HG02642 (cell line): ENCODE results near the gene SGSM1.
"Not testable (repeated sequence)": the region's sequence is repeated elsewhere in the genome, so short reads cannot be mapped to it uniquely, and the experiment has no call there.

ENCODE experiments used
- ATAC-seq: cut with Tn5 transposase; IDR thresholded peaks from one replicate; pipeline ENCODE4 v1.9.1; 2021; ENCODE audit warnings: mild to moderate bottlenecking; ENCODE audit not compliant: unreplicated experiment, poor library complexity

The SGSM1 gene

DNA sequence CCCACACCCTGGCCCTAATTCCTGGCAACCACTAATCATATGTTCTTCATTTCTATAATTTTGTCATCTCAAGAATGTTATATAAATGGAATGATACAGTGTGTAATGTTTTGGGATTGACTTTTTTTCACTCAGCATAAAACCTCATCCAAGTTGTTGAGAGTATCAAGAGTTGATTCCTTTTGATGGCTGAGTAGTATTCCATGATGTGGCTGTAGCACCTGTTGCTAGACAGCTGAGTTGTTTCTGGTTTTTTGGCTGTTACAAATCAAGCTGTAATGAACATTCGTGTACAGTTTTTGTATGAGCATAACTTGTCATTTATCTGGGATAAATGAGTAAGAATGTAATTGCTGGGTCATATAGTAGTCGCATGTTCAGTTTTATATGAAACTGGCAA, 81.2 kb downstream of the SGSM1 start:
- ATAC-seq, result no peak

DNA sequence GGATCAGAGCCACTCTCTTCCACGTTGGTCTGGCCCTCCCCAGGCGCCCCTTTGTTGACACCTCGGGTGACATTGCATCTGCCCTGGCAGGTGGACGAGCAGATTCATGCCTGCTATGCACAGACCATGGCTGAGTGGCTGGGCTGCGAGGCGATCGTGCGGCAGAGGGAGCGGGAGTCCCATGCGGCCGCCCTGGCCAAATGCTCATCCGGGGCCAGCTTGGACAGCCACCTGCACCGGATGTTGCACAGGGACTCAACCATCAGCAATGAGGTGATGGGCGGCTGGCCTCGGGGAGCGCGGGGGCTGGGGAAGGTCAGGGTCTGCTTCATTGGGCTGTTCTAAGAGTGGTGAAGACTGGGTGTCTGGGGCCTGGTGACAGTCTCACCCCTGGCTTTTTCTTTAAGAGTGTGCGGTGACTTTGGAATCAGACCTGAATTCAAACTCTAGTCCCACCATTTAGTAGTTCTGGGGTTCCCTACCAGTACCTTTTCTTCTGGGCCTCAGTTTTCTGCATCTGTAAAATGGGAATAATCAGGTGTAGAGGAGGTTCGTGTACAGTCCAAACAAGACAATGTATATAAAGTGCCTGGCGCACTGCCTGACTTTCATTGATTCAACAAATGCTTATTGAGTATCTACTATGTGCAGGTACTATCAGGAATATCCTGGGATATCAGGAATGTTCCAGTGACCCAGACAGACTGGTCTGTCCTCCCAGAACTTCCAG, 87.5 kb downstream of the SGSM1 start:
- ATAC-seq, result no peak

DNA sequence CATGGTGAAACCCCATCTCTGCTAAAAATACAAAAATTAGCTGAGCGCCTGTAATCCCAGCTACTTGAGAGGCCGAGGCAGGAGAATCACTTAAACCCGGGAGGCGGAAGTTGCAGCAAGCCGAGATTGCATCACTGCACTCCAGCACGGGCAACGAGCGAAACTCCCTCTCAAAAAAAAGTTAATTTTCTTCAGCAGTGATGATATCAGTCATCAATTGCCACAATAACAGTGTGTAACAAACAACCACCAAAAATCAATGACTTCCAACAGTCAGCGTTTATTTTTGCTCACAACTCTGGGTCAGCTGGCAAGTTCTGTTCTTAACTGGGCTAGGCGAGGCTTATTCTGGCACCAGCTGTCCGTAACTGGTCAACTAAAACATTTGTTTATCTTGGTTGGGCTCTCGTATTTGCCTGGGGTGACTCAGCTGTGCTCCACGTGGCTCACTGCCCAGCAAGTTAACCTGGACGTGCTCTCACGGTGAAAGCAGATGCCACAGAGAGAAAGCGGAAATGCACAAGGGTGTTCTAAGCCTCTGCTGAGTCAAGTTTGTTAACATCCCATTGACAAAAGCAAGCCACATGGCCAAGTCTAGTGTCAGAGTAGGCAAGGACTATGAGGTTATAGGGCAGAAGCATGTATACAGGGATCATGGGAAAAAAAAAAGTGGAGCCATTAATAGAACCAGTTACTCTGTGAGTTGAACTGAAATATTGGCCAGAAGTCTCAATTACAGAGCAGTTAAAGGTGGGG, 88.4 kb downstream of the SGSM1 start:
- ATAC-seq, result no peak

DNA sequence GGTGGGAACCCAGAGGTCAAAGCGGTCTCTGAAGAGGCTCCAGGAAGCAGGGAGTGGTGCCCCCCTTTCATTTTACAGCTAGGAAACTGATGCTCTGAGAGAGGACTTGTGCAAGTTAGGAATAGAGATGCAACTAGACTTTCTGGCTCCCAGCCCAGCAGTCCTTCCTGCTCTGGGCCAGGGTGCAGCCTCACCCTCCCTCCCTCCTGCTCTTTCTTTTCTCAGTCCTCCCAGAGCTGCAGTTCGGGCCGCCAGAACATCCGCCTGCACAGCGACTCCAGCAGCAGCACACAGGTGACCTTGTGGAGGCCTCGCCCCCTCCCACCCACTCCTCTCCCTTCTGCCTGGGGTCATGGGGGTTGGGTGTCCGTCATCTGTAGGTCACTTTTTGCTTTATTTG, 89.0 kb downstream of the SGSM1 start:
- no peak for ATAC-seq

DNA sequence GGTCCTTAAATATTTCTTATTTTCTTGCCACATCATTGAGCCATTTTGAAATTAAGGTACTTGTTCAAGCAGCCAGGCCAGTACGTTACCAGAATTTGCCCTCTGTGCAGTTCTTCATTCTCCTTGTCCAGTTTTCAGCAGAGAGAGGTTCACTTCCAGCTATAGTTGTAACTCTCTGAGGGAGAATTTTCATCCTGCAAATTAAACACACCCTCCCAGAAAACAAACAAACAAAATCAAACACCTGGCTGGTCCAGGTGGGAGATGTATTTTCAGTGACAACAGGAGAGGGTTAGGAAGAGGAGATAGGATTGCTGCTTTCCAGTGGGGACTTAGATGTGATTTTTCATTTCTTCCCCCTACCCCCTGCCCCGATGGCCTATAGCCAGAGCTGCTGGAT, 95.4 kb downstream of the SGSM1 start:
- ATAC-seq, result no peak

DNA sequence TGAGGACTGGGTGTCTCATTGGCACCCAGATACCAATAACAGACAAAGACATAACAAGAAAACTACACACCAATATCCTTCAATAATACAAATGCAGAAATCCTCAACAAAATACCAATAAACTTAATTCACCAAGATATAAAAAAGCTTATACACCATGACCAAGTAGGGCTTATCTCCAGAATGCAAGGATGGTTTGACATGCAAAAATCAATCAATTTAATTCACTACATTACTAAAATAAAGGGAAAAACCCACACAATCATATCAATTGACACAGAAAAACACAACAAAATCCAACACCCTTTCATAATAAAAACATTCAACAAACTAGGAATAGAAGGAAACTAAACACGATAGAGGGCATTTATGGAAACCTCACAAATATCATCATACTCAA, 99.9 kb downstream of the SGSM1 start:
- no peak for ATAC-seq

DNA sequence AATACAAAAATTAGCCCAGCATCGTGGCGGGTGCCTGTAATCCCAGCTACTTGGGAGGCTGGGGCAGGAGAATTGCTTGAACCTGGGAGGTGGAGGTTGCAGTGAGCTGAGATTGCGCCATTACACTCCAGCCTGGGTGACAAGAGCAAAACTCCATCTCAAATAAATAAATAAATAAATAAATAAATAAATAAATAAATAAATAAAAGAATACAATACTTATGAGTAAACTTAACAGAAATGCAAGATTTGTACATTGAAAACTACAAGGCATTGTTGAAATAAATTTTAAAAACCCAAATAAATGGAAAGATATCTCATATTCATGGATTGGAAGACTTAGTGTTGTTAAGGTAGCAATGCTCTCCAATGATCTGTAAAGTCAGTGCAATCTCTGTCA, 101.1 kb downstream of the SGSM1 start:
- ATAC-seq, result not testable (repeated sequence)

DNA sequence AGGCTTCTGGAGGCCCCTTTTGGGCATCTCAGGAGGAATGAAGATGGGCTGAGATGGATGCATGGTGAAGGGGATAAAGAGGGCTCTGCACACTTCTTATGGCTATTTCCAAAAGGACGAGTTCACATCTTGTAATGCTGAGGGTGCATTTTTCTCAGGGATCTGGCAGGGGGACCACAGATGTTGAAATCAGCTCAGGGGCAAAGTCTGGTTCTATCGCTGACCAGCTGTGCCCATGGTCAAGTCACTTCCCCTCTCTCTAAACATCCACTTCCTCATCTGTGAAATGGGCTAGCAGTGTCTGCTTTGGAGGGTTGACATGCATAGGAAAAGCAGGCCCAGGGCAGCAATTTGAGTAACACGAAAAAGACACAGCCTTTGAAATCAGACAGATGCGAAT, 114.0 kb downstream of the SGSM1 start:
- no peak for ATAC-seq

DNA sequence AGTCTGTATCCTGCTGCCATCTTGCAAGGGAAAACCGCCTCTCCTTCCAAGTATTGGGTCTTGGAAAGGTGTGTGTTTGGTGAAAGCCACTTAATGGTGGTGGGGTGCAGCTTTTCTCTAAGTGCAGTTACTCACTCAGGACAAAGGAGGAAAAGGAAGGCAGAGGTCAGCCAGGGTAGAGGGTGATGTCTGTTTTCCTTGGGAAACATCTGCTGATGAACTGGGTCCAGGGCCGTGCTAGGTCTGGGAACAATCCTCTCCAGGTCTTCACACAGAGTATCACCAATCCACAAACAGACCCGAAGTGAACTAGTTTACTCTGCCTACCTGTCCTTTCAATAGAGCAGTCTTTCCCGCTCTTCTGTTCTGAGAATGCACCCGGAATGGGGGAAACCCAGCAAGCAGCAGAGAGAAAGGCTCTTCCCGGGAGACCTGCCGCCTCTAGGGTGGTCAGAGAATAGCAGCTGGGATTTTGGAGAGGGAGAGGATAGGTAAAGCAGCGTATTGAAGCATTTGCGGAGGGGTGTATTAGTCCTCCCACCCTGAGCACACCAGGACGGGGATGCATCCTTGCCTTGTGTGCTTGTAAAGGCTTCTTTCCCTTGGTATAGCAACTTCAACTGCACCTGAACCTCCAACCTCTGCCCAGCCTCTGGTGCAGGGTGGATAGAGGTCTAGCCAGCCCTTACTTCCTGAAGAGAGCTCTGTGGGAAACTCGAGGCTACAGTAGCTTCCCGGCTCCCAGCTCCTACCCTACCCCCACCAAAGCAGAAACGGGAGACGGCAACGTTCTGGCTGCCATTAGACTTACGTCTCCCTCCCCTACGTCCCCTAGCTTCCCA, 119.8 kb downstream of the SGSM1 start:
- no peak for ATAC-seq

DNA sequence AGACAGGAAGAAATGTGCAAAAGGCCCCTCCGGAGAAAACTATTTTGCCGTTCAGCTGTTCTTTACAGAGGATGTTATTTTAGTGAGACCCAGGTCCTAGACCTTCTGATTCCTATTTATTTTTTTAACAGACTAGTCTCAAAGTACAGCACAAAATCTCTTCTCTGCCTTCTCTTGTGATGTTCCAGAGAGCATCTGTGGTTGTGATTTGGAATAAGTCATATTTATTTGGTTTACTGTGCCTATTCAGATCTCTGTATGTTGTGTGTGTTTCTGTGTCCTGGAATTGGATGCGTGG, 120.4 kb downstream of the SGSM1 start:
- ATAC-seq, result no peak

DNA sequence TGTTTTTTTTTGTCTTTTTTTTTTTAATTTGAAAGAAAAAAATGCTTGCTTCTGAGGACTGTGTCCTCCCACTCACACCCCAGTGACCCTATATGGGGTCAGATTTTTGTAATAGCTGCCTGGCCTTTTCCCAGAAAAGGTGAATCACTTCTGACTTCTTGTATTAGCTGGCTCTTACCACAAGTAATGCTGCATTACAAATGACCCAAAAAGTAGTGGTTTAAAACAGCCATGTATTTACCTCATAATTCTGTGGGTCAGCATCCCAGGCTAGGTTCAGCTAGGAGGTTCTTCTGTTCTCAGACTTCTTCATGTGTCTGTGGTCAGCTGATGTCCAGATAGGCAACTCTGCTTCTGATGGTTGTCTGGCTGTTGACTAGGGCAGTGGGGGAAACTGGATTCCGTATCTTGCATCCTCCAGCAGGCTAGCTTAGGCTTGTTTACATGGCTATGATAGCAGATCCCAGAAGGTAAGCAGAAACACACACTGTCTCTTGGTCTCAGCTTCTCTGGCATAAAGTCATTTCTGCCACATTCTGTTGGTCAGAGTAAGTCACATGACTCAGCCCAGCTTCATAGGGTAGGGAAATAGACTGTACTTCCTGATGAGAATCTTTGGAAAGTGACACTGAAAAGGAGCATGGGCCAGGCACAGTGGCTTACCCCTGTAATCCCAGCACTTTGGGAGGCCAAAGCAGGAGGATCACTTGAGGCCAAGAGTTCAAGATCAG, 121.0 kb downstream of the SGSM1 start:
- no peak for ATAC-seq

DNA sequence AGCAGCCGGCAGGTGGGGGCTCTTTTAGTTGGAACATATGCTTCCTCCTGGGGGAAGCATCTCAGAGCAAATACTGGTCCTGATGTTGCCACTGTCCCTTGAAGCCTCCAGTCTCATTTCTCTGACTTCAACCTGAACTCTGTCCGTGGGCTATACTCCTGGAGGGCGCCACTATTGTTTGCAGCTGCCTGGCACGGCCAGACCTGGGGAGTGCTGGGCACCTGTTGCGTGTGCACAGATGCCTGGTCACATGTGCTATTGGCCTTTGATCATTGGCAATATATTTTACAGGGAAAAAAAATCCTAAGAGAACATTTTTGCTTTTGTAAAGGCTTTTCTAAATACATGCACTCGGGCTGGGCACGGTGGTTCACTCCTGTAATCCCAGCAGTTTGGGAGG, 122.3 kb downstream of the SGSM1 start:
- ATAC-seq, result no peak

DNA sequence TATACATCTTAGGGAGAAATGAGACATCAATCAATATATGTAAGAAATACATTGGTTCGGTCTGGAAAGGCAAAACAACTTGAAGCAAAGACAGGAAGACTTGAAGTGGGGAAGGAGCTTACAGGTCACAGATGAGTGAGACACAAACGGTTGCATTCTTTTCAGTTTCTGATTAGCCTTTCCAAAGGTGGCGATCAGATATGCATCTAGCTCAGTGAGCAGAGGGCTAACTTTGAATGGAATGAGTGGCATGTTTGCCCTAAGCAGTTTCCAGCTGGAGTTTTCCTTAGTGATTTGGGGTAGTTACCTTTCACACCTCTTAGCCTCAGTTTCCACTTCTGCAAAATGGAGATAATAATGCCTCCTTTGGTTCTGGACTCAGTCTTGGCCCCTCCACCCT, 124.7 kb downstream of the SGSM1 start:
- ATAC-seq, result no peak

DNA sequence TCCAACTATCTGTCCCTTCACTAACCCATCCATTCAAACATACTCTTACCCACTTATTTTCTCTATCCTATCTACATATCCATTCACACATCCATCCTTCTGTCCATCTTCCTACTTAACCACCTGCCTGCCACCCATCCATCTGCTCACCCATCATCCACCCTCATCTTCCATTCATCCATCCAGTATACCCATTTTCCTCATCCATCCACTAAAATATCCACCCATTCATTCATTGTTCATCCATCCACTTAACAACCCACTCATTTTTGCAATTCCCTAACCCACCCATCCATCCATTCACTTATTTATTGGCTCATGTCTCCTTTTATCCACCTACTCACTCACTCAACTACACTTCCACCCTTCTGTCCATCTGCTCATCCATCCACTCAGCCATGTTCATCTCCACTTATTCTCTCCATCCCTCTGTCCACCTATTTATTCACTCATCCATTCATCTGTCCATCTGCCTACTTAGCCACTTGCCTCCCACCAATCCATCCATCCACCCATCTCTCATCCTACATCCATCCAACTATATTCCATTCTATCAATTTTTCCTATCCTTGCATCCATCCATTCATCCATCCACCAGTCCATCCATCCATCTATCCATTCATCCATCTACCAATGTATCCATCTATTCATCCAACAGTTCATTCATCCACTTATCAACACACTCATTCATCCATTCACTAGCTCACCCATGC, 129.9 kb downstream of the SGSM1 start:
- no peak for ATAC-seq

DNA sequence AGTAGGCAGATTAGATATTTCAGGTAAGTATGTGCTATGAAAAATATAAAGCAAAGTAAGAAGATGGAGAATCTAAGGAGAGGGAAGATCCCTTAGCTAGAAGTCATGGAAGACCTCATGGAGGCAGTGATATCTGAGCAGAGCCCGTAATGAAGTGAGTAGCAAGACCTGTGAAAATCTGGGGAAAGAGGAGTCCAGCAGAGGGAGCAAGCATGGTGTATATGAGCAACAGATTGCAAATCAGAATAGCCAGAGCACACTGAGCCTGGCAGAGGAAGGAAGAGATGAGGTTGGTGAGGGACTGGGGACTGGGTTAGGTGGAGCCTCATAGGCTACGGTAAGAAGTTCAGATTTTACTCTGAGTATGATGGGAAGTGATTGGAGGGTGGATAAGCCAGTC, 131.1 kb downstream of the SGSM1 start:
- ATAC-seq, result no peak

DNA sequence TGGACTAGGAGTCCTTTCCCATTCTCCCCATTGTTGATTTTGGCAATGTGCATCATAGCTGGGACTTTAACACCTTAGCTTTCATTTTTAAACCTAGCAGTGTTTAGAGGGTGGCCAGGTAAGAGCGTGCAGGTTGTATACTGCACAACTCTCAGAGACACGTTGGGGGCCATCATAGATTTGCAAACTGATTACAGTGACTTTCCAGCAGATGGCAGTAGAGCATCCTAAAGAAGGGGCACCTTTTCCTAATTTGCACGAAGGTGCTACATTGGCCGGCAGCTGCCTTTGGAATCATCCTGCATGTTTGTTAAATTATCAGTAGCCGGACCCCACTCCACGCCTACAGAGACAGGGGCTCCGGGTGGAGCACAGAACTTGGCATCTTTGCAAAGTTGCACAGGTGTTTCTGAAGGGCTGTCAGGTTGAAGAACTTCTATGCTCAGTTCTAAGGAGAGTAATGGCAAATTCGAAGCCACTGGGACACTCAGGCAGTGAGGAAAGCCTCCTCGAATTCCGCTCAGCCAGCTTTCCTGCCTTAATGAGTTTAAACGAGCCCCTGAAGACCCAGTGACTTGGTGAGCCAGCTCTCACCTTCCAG, 132.8 kb downstream of the SGSM1 start:
- ATAC-seq, result no peak

DNA sequence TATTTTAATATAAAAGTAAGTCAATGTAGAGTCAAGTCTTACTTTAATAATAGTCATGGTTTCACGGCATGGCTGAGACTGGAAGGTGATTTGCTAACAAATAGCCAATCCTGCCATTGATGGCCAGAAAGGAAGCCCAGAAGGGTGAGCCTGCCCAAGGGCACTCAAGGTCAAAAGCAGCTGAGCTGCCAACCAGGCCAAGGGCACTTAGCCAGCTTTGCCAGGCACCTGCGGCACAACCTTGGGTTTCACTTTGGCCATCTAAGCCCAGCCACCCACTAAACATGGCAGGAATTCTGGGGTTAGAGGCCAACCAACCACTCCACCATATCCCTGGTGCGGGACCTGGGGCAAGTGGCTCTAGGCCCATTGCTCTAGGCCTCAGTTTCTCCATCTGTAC, 136.3 kb downstream of the SGSM1 start:
- ATAC-seq, result no peak

DNA sequence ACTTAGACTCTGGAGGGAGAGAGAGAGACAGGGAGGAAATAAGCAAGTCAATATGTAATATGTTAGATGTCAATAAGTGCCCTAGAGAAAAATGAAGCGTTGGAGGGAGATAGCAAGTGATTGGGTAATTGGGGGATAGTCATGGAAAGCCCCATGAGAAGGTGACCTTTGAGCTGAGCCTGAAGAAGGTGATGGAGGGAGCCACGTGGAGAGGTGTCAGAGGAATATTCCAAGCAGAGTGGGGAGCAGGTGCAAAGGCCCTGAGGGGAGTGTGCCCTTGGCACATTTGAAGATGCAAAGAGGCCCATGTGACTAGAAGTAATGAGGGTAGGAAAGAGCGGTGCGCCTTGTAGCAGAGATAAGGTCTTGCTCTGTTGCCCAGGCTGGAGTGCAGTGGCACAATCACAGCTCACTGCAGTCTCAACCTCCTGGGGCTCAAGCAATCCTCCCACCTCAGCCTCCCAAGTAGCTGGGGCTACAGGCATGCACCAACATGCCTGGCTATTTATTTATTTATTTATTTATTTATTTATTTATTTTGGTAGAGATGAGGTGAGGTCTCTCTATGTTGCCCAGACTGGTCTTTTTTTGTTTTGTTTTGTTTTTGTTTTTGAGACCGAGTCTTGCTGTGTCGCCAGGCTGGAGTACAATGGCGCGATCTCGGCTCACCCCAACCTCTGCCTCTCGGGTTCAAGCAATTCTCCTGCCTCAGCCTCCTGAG, 138.4 kb downstream of the SGSM1 start:
- ATAC-seq, result no peak

DNA sequence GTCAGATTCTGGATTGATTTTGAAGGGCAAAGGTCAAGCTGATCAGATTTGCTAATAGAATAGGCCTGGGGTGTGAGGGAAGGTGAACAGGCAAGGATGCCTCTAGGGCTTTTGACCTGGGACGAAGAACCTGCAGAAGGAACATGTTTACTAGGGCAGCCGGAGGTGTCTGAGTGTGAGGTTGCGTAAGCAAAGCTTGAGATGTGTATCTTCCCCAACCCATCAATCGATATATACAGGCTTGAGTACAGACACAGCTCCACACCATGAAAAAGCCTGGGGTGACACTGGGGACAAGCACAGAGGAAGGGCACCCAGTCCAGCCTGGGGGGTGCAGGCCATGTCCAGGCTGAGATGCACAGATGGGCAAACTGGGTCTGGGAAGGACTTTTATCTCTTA, 139.4 kb downstream of the SGSM1 start:
- ATAC-seq, result no peak
